Esophagus squamous epithelium (tissue), 4 donors: ENCODE measurements around the gene NKIRAS1.

ENCODE experiments used
- POLR2A ChIP-seq, 4 donors: fragments of 450-650 bp; IDR thresholded peaks; one replicate each; pipeline ENCODE4 v1.6.1; 2017; ENCODE audit warnings: antibody characterized with exemption in 4 of 4, mild to moderate bottlenecking in 4 of 4, moderate library complexity in 3 of 4
- TF ChIP-seq, protein P1 (sequence below), 6 experiments: fragments of 450-650 bp in 4 of 6; fragments of 200-600 bp in 2 of 6; sonication (generic) in 2 of 6; IDR thresholded peaks; one replicate each; pipeline ENCODE4 v1.5.1; 2016 to 2019; ENCODE audit warnings: antibody characterized with exemption in 6 of 6, mild to moderate bottlenecking in 4 of 6, moderate library complexity in 4 of 6

DNA sequence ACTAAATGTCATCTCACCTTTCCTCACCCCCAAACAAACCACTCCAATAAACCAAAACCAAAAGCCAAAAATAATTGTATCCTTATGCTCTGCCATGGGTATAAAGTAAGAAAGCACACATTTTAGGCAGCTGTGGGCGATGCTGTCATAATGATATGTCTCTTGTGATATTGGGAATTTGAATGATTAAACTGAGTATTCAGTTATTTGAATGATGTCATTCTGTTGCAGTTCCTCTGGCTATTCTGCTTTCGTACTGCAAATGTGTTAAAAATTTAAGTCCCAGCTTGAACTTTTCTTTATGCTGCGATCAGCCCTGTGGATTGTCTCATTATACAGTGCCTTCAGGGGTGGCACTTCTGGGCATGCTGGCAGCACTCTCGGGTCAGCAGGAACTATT lies 17.5 kb upstream of the NKIRAS1 start:
- TF ChIP-seq, protein P1, sequence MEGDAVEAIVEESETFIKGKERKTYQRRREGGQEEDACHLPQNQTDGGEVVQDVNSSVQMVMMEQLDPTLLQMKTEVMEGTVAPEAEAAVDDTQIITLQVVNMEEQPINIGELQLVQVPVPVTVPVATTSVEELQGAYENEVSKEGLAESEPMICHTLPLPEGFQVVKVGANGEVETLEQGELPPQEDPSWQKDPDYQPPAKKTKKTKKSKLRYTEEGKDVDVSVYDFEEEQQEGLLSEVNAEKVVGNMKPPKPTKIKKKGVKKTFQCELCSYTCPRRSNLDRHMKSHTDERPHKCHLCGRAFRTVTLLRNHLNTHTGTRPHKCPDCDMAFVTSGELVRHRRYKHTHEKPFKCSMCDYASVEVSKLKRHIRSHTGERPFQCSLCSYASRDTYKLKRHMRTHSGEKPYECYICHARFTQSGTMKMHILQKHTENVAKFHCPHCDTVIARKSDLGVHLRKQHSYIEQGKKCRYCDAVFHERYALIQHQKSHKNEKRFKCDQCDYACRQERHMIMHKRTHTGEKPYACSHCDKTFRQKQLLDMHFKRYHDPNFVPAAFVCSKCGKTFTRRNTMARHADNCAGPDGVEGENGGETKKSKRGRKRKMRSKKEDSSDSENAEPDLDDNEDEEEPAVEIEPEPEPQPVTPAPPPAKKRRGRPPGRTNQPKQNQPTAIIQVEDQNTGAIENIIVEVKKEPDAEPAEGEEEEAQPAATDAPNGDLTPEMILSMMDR (IDR thresholded peaks at IDR 0.05): no peak
- TF ChIP-seq POLR2A (IDR thresholded peaks at IDR 0.05): no peak
